ENCODE results near the gene DSCAM. TPM values are rescaled to one million over a fixed set of nuclear protein-coding genes. Genes with fewer than 3 reads are reported as not detected.

The DSCAM gene
- total RNA-seq, 4 donors from 2014 or later: 0.03 TPM; not detected in 3

DNA sequence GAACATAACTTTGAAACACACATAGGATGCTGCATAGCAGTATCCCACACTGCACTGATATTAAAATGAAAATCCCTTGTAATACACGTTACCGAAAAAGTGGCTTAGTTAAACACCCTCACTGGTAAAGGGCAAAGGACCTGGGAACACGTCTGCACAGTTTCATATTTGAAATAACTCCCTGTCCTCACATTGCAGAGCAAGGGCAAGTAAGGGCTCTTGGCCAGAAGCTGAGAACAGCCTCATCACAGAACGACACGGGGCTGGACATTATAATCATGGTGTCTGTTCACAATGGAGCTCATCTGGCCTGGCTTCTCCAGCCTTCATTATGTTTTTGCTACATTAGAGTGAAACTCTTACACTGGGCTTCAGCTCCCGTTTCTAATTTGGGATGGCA lies 772.8 kb downstream of the DSCAM start:
- no peaks in the 10 kb centered on the region for H3K4me1 ChIP-seq
- H3K27ac ChIP-seq: no peak overlapping the region
- TF ChIP-seq, protein P1, sequence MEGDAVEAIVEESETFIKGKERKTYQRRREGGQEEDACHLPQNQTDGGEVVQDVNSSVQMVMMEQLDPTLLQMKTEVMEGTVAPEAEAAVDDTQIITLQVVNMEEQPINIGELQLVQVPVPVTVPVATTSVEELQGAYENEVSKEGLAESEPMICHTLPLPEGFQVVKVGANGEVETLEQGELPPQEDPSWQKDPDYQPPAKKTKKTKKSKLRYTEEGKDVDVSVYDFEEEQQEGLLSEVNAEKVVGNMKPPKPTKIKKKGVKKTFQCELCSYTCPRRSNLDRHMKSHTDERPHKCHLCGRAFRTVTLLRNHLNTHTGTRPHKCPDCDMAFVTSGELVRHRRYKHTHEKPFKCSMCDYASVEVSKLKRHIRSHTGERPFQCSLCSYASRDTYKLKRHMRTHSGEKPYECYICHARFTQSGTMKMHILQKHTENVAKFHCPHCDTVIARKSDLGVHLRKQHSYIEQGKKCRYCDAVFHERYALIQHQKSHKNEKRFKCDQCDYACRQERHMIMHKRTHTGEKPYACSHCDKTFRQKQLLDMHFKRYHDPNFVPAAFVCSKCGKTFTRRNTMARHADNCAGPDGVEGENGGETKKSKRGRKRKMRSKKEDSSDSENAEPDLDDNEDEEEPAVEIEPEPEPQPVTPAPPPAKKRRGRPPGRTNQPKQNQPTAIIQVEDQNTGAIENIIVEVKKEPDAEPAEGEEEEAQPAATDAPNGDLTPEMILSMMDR (IDR thresholded peaks at IDR 0.05 in 4 of 5, conservative IDR thresholded peaks at IDR 0.05 in 1 of 5): no peak
- TF ChIP-seq POLR2A (IDR thresholded peaks at IDR 0.05): no peak
- in situ Hi-C loops (cut with MboI; ENCODE audit: low sequenced_read_pairs in 4 of 4): no loop called here
- H3K4me3 ChIP-seq: no peak overlapping the region
- H3K9me3 ChIP-seq: no peaks in the 10 kb centered on the region
- H3K27me3 ChIP-seq: no peaks in the 10 kb centered on the region
- ATAC-seq (no peak), DNase-seq (no peak)
- intact Hi-C loops (cut with DNase I; ENCODE audit: low total_unique reads): no loop called here
- H3K36me3 ChIP-seq: no peaks in the 10 kb centered on the region

DNA sequence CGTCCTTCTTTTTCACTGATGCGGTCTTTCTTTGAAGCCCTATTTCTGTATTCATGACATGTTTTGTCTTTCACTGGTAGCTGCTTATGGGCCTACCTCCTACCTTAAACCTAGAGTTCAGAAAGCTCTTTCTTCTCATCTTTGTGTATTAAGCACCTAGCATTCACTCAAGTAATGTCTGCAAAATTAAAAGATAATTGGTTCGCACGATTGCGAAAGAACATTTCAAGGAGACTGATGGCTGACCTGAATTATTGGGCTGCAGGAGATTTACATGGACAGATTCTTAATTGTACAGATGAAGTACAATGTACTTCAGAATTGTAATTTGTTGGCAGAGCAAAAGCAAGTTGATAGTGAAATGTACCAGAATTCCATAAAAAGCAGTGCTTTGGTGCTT lies 773.3 kb downstream of the DSCAM start:
- in situ Hi-C loops (cut with MboI; ENCODE audit: low sequenced_read_pairs in 4 of 4) (no loop called here), intact Hi-C loops (cut with DNase I; ENCODE audit: low total_unique reads) (no loop called here)
- H3K9me3 ChIP-seq: no peaks in the 10 kb centered on the region
- no peak for DNase-seq
- no peak overlapping the region for H3K27ac ChIP-seq
- no peaks in the 10 kb centered on the region for H3K4me1 ChIP-seq
- TF ChIP-seq POLR2A (IDR thresholded peaks at IDR 0.05): no peak
- TF ChIP-seq, protein P1 (IDR thresholded peaks at IDR 0.05 in 4 of 5, conservative IDR thresholded peaks at IDR 0.05 in 1 of 5): no peak
- H3K27me3 ChIP-seq: no peaks in the 10 kb centered on the region
- no peaks in the 10 kb centered on the region for H3K36me3 ChIP-seq
- ATAC-seq: no peak
- H3K4me3 ChIP-seq: no peak overlapping the region

DNA sequence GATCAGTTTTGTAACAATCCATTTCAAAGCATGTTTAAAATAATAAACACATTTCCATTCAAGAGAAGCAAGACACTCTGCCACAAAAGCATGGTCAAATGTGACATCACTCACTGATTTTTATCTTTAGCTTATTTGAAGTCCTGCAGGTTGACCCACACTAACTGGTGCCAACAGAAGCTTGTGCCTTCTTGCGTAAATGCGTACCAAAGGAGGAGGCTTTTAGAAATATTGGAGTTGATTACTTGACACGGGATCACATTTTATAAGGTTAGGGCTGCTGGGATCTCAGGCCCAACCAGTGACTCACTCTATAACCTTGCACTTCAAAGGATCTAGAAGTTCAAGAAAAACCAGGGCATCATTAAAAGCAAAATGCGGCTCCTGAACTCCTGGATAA lies 776.1 kb downstream of the DSCAM start:
- Histone ChIP-seq H3K27me3 (no peaks in the 10 kb centered on the region), H3K4me3 (no peak overlapping the region), H3K36me3 (no peaks in the 10 kb centered on the region), H3K9me3 (no peaks in the 10 kb centered on the region), H3K4me1 (no peaks in the 10 kb centered on the region), H3K27ac (no peak overlapping the region)
- intact Hi-C loops (cut with DNase I; ENCODE audit: low total_unique reads) (no loop called here), in situ Hi-C loops (cut with MboI; ENCODE audit: low sequenced_read_pairs in 4 of 4) (no loop called here)
- DNase-seq (no peak), ATAC-seq (no peak)
- TF ChIP-seq POLR2A (IDR thresholded peaks at IDR 0.05): no peak
- TF ChIP-seq, protein P1 (IDR thresholded peaks at IDR 0.05 in 4 of 5, conservative IDR thresholded peaks at IDR 0.05 in 1 of 5): no peak

DNA sequence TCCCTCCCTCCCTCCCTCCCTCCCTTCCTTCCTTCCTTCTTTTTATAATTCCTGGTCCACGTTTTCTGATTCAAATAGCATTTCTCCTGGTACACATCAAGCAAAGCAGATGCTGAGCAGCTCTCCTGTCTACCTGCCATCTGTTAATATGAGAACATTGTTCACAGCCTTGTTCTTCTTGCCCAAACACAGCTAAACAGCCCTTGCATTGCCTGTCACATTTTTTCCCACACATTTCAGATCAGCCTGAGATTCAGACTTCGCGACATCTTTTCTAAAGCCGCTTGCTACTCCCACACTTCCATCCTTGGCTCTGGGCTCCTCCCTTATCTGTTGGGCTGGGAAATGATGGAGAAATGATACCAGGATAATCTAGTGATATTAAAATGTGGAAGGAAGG lies 779.2 kb downstream of the DSCAM start:
- no peak for ATAC-seq
- no peak overlapping the region for H3K27ac ChIP-seq
- no peak overlapping the region for H3K4me3 ChIP-seq
- in situ Hi-C loops (cut with MboI; ENCODE audit: low sequenced_read_pairs in 4 of 4): no loop called here
- TF ChIP-seq, protein P1 (IDR thresholded peaks at IDR 0.05 in 4 of 5, conservative IDR thresholded peaks at IDR 0.05 in 1 of 5): no peak
- no peaks in the 10 kb centered on the region for H3K36me3 ChIP-seq
- no peaks in the 10 kb centered on the region for H3K27me3 ChIP-seq
- no peaks in the 10 kb centered on the region for H3K4me1 ChIP-seq
- no peak for DNase-seq
- H3K9me3 ChIP-seq: no peaks in the 10 kb centered on the region
- intact Hi-C loops (cut with DNase I; ENCODE audit: low total_unique reads): no loop called here

DNA sequence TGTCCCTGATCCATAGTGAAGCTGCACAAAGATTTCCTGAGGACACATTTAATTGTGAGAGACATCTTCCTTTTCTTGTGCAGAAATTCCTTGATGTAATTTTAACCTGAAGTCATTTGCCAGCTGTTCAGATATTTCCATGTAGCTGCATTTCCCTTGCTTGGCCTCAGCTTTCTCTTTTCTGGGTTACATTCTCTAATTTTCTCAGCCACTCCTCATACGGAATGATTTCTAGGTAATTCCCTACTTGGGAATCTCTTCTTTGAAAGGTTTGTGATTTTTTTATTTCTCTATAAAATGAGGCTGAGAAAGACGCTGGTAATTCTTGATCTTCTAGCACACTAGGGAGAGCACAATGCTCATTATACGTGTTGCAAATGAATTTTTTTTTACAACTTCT lies 780.7 kb downstream of the DSCAM start:
- in situ Hi-C loops (cut with MboI; ENCODE audit: low sequenced_read_pairs in 4 of 4): no loop called here
- DNase-seq (no peak), ATAC-seq (no peak)
- Histone ChIP-seq H3K27ac (no peak overlapping the region), H3K27me3 (no peaks in the 10 kb centered on the region), H3K4me1 (no peaks in the 10 kb centered on the region), H3K36me3 (no peaks in the 10 kb centered on the region), H3K4me3 (no peak overlapping the region), H3K9me3 (no peaks in the 10 kb centered on the region)
- TF ChIP-seq POLR2A (IDR thresholded peaks at IDR 0.05): no peak
- TF ChIP-seq, protein P1 (IDR thresholded peaks at IDR 0.05 in 4 of 5, conservative IDR thresholded peaks at IDR 0.05 in 1 of 5): no peak
- intact Hi-C loops (cut with DNase I; ENCODE audit: low total_unique reads): no loop called here
